HepG2 (cell line): ENCODE data around the gene GPATCH4. TPM values are rescaled to one million over a fixed set of nuclear protein-coding genes. Genes with fewer than 3 reads are reported as not detected.

Experiments
- EP300 ChIP-seq, 3 experiments: sonication (generic) in 1 of 3; formaldehyde crosslinking in 1 of 3; IDR thresholded peaks; 2 replicates each; pipeline versions ENCODE4 v1.5.1 to v1.6.1; 2011 to 2020; ENCODE audit warnings: low read depth in 2 of 3, low read length in 2 of 3, borderline replicate concordance in 1 of 3, improper control_type of control experiment in 1 of 3, mild to moderate bottlenecking in 1 of 3, missing genetic modification reagents in 1 of 3, moderate library complexity in 1 of 3
- ETV5 ChIP-seq: IDR thresholded peaks from 2 replicates; pipeline ENCODE4 v1.6.1; 2018; ENCODE audit warnings: missing biosample characterization, missing genetic modification reagents, inconsistent platforms, borderline replicate concordance
- GATAD2A ChIP-seq: IDR thresholded peaks from 2 replicates; pipeline ENCODE4 v1.6.1; 2016
- HNRNPH1 ChIP-seq: fragments of 200-400 bp; formaldehyde crosslinking; optimal IDR thresholded peaks from 2 replicates; pipeline ENCODE3; 2017; ENCODE audit warnings: mild to moderate bottlenecking, low read depth, low read length
- KDM6A ChIP-seq: IDR thresholded peaks from 2 replicates; pipeline ENCODE4 v1.6.1; 2016; ENCODE audit warnings: low read depth
- LCORL ChIP-seq, 2 experiments: fragments of 450-650 bp in 1 of 2; sonication (generic) in 1 of 2; formaldehyde crosslinking in 1 of 2; IDR thresholded peaks; 2 replicates each; pipeline versions ENCODE4 v1.5.0 to v1.6.1; 2017 to 2020; ENCODE audit warnings: antibody characterized with exemption in 1 of 2, missing genetic modification reagents in 1 of 2
- NFIC ChIP-seq: IDR thresholded peaks from 2 replicates; pipeline ENCODE4 v1.6.1; 2012; ENCODE audit warnings: mild to moderate bottlenecking, low read length, inconsistent platforms
- NFKB2 ChIP-seq: sonication (generic); formaldehyde crosslinking; IDR thresholded peaks from 2 replicates; pipeline ENCODE4 v1.4.0; 2020; ENCODE audit warnings: missing genetic modification reagents, borderline replicate concordance
- RBFOX2 ChIP-seq: fragments of 200-400 bp; formaldehyde crosslinking; IDR thresholded peaks from 2 replicates; pipeline ENCODE4 v1.6.1; 2017; ENCODE audit warnings: low read depth, mild to moderate bottlenecking, low read length
- SATB2 ChIP-seq: sonication (generic); formaldehyde crosslinking; IDR thresholded peaks from 2 replicates; pipeline ENCODE4 v1.5.0; 2020; ENCODE audit warnings: missing genetic modification reagents
- STAT5B ChIP-seq: sonication (generic); formaldehyde crosslinking; IDR thresholded peaks from 2 replicates; pipeline ENCODE4 v1.4.0; 2020; ENCODE audit warnings: missing genetic modification reagents
- TGIF2 ChIP-seq: IDR thresholded peaks from 2 replicates; pipeline ENCODE4 v1.6.1; 2016; ENCODE audit warnings: control low read depth, missing compliant biosample characterization
- ZFX ChIP-seq: sonication (generic); formaldehyde crosslinking; IDR thresholded peaks from 2 replicates; pipeline ENCODE4 v1.4.0; 2020; ENCODE audit warnings: mild to moderate bottlenecking, low read depth, missing genetic modification reagents, moderate library complexity
- ZNF180 ChIP-seq: sonication (generic); formaldehyde crosslinking; IDR thresholded peaks from 2 replicates; pipeline ENCODE4 v1.4.0; 2020; ENCODE audit warnings: low read depth, missing genetic modification reagents, borderline replicate concordance
- ZNF24 ChIP-seq: fragments of 450-650 bp; IDR thresholded peaks from 2 replicates; pipeline ENCODE4 v1.6.1; 2017; ENCODE audit warnings: antibody characterized with exemption, mild to moderate bottlenecking
- ZNF33A ChIP-seq: sonication (generic); formaldehyde crosslinking; IDR thresholded peaks from 2 replicates; pipeline ENCODE4 v1.5.1; 2020; ENCODE audit warnings: missing genetic modification reagents, mild to moderate bottlenecking, moderate library complexity, borderline replicate concordance
- ZNF792 ChIP-seq: IDR thresholded peaks from 2 replicates; pipeline ENCODE4 v1.6.1; 2016
- polyA plus RNA-seq, 8 experiments: library from polyadenylated mRNA; depleted of rRNA in 3 of 8; stranded (reverse) in 7 of 8; unstranded in 1 of 8; fragments of >200 nt; fragmentation: Illumina TruSeq in 4 of 8; extraction: Trizol in 4 of 8; gene quantifications; 2 replicates each; pipeline versions ENCODE4 v1.2.1 to v1.2.3, GENCODE V29; 2011 to 2016; ENCODE audit warnings: low read depth in 4 of 8, missing spikeins in 1 of 8, mixed read lengths in 1 of 8; ENCODE audit not compliant: insufficient read depth in 1 of 8
- total RNA-seq, 5 experiments: library from RNA; depleted of rRNA; stranded (reverse); fragments of >200 nt; fragmentation: Illumina TruSeq; extraction: Trizol; gene quantifications; 2 replicates each; pipeline ENCODE4 v1.2.3, GENCODE V29; 2016; ENCODE audit warnings: low read depth in 1 of 5
- TF ChIP-seq, protein P1 (sequence below): sonication (generic); formaldehyde crosslinking; IDR thresholded peaks from 2 replicates; pipeline ENCODE4 v1.5.0; 2020; ENCODE audit warnings: mild to moderate bottlenecking, missing genetic modification reagents, borderline replicate concordance
- TF ChIP-seq, protein P2 (sequence below): sonication (generic); formaldehyde crosslinking; IDR thresholded peaks from 2 replicates; pipeline ENCODE4 v1.8.0; 2022; ENCODE audit warnings: missing genetic modification reagents, mild to moderate bottlenecking, moderate library complexity, borderline replicate concordance
- TF ChIP-seq, protein P3 (sequence below): sonication (generic); formaldehyde crosslinking; IDR thresholded peaks from 2 replicates; pipeline ENCODE4 v1.4.0; 2020; ENCODE audit warnings: missing genetic modification reagents

GPATCH4 gene
- total and polyA plus RNA-seq, 2 of the 13 experiments (the other 11 are each of a cell fraction or from before 2014, with no cell fraction given) = 19.2 to 37.9 TPM

DNA sequence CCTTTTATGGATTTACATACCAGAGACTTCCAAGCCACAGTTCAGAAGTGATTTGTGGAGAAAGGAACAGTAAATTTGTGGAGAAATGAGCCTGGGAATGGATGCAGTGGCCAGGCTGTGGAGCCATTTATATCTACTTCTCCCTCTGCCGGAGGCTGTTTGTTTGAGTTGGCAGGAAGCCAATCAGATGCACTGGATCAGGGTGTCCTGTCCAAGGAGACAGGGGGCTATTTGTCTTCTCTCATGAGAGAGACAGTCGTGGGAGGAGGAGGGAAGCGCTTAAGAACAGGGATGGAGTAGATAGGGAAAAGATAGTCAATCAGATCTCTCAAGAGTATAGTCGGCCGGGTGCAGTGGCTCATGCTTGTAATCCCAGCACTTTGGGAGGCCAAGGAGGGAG is 15.2 kb upstream of the GPATCH4 start (continued):
- TF ChIP-seq, protein P1, sequence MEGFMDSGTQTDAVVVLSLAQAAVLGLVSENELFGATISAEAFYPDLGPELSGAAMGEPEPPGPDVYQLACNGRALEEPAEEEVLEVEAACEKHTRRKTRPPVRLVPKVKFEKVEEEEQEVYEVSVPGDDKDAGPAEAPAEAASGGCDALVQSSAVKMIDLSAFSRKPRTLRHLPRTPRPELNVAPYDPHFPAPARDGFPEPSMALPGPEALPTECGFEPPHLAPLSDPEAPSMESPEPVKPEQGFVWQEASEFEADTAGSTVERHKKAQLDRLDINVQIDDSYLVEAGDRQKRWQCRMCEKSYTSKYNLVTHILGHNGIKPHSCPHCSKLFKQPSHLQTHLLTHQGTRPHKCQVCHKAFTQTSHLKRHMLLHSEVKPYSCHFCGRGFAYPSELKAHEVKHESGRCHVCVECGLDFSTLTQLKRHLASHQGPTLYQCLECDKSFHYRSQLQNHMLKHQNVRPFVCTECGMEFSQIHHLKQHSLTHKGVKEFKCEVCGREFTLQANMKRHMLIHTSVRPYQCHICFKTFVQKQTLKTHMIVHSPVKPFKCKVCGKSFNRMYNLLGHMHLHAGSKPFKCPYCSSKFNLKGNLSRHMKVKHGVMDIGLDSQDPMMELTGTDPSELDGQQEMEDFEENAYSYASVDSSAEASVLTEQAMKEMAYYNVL (CRISPR knock-in tag) = peak; percentile 46; the same call in 1 of the 2 replicates
- no peak for TF ChIP-seq TGIF2 (CRISPR knock-in tag)
- TF ChIP-seq ZNF792 (CRISPR knock-in tag) = 0 out of 2 replicates have a peak, but pooled peaks have one; percentile 55
- no peak for TF ChIP-seq ZNF33A
- peak; percentile 42; the same call in 1 of the 2 replicates for TF ChIP-seq LCORL (IDR thresholded peaks at IDR 0.05)
- no peak for TF ChIP-seq LCORL (CRISPR knock-in tag; IDR thresholded peaks at IDR 0.05)
- no peak for TF ChIP-seq ZFX
- TF ChIP-seq, protein P2, sequence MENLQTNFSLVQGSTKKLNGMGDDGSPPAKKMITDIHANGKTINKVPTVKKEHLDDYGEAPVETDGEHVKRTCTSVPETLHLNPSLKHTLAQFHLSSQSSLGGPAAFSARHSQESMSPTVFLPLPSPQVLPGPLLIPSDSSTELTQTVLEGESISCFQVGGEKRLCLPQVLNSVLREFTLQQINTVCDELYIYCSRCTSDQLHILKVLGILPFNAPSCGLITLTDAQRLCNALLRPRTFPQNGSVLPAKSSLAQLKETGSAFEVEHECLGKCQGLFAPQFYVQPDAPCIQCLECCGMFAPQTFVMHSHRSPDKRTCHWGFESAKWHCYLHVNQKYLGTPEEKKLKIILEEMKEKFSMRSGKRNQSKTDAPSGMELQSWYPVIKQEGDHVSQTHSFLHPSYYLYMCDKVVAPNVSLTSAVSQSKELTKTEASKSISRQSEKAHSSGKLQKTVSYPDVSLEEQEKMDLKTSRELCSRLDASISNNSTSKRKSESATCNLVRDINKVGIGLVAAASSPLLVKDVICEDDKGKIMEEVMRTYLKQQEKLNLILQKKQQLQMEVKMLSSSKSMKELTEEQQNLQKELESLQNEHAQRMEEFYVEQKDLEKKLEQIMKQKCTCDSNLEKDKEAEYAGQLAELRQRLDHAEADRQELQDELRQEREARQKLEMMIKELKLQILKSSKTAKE (CRISPR knock-in tag) = 0 out of 2 replicates have a peak, but pooled peaks have one; percentile 17
- TF ChIP-seq STAT5B (CRISPR knock-in tag) = no peak
- TF ChIP-seq NFKB2 = no peak
- TF ChIP-seq HNRNPH1 = no peak
- peak; percentile 77; the same call in 1 of the 2 replicates for TF ChIP-seq NFIC
- no peak for TF ChIP-seq RBFOX2
- TF ChIP-seq ZNF180 = no peak
- no peak for TF ChIP-seq ZNF24
- TF ChIP-seq, protein P3, sequence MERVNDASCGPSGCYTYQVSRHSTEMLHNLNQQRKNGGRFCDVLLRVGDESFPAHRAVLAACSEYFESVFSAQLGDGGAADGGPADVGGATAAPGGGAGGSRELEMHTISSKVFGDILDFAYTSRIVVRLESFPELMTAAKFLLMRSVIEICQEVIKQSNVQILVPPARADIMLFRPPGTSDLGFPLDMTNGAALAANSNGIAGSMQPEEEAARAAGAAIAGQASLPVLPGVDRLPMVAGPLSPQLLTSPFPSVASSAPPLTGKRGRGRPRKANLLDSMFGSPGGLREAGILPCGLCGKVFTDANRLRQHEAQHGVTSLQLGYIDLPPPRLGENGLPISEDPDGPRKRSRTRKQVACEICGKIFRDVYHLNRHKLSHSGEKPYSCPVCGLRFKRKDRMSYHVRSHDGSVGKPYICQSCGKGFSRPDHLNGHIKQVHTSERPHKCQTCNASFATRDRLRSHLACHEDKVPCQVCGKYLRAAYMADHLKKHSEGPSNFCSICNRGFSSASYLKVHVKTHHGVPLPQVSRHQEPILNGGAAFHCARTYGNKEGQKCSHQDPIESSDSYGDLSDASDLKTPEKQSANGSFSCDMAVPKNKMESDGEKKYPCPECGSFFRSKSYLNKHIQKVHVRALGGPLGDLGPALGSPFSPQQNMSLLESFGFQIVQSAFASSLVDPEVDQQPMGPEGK (CRISPR knock-in tag) = peak; percentile 68
- TF ChIP-seq GATAD2A = peak; percentile 34; the same call in 1 of the 2 replicates
- TF ChIP-seq KDM6A (CRISPR knock-in tag) = no peak
- no peak for TF ChIP-seq SATB2
- TF ChIP-seq ETV5 (CRISPR knock-in tag) = peak; percentile 24; the same call in 1 of the 2 replicates
- peak in 1 of 2 experiments; percentile 36; a peak in 1 of 4 replicates for TF ChIP-seq EP300 (IDR thresholded peaks at IDR 0.05; ENCODE audit: low read depth in 2 of 2, low read length in 2 of 2)
- no peak for TF ChIP-seq EP300 (CRISPR knock-in tag; IDR thresholded peaks at IDR 0.05; ENCODE audit: borderline replicate concordance)
